ENCODE measurements around the gene DGKA. TPM values are rescaled to one million over a fixed set of nuclear protein-coding genes. Genes with fewer than 3 reads are reported as not detected.

DGKA gene
- total and polyA plus RNA-seq, 2 donors from 2014 or later, result 13.2 to 68.2 TPM

DNA sequence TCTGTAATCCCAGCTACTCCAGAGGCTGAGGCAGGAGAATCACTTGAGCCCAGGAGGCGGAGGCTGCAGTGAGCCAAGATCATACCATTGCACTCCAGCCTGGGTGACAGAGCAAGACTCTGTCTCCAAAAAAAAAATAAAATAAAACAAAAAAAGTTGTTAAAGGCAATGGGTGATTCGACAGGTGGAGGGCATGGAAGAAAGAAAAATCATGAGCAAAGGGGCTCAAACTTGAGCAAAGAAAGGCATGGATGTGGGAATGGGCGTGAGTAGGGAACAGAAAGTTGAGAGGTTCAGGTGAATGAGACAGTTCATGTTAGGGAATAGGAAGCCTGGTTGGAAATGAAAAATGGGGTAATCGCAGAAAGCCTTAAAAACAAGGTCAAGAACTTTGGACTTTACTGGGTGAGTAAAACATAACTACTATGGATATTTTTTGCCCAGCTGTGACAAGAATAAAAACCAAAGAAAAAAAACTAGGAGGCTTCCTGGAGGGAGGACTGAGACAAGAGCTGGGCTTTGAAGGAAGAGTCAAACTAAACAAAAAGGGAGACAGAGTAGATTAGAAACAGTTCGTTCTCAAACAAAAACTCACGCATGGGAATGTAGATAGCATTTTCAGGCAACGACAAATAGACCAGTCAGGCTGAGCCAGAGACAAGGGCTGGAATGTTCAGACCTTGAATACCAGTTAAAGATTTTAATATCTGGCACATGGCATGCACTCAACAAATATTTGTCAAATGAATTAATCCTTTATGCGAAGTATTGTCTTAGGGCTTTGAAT, 22.0 kb upstream of the DGKA start:
- intact Hi-C loops (cut with DNase I), result no loop called here
- Histone ChIP-seq H3K27me3 (ENCODE audit: control insufficient read depth, insufficient read depth, low read length) (no peaks in the 10 kb centered on the region), H3K4me1 (ENCODE audit: control insufficient read depth in 2 of 3, insufficient read depth in 2 of 3, low read depth in 1 of 3, low read length in 3 of 3) (peaks cover 0 to 3% (median 0%) of the 10 kb centered on the region in 3 donors), H3K9me3 (ENCODE audit: control insufficient read depth in 2 of 3, insufficient read depth in 1 of 3, low read length in 3 of 3) (no peaks in the 10 kb centered on the region), H3K27ac (ENCODE audit: low read depth in 2 of 2, low read length in 2 of 2) (no peak overlapping the region), H3K4me3 (ENCODE audit: low read length in 3 of 3) (no peak overlapping the region), H3K9ac (ENCODE audit: low read length in 3 of 3) (no peak overlapping the region), H3K36me3 (ENCODE audit: control insufficient read depth in 2 of 3, insufficient read depth in 3 of 3, low read length in 3 of 3) (no peaks in the 10 kb centered on the region)
- DNase-seq (no peak), FAIRE-seq (no peak)
- TF ChIP-seq, protein P1, sequence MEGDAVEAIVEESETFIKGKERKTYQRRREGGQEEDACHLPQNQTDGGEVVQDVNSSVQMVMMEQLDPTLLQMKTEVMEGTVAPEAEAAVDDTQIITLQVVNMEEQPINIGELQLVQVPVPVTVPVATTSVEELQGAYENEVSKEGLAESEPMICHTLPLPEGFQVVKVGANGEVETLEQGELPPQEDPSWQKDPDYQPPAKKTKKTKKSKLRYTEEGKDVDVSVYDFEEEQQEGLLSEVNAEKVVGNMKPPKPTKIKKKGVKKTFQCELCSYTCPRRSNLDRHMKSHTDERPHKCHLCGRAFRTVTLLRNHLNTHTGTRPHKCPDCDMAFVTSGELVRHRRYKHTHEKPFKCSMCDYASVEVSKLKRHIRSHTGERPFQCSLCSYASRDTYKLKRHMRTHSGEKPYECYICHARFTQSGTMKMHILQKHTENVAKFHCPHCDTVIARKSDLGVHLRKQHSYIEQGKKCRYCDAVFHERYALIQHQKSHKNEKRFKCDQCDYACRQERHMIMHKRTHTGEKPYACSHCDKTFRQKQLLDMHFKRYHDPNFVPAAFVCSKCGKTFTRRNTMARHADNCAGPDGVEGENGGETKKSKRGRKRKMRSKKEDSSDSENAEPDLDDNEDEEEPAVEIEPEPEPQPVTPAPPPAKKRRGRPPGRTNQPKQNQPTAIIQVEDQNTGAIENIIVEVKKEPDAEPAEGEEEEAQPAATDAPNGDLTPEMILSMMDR (IDR thresholded peaks at IDR 0.05; ENCODE audit: borderline replicate concordance, extremely low read depth, insufficient read depth), result no peak

GRCh38 chr12:55909513-55909884, 21.5 kb upstream of the DGKA start:
- Histone ChIP-seq H3K9ac (ENCODE audit: low read length in 3 of 3) (no peak overlapping the region), H3K27me3 (ENCODE audit: control insufficient read depth, insufficient read depth, low read length) (no peaks in the 10 kb centered on the region), H3K36me3 (ENCODE audit: control insufficient read depth in 2 of 3, insufficient read depth in 3 of 3, low read length in 3 of 3) (no peaks in the 10 kb centered on the region), H3K4me1 (ENCODE audit: control insufficient read depth in 2 of 3, insufficient read depth in 2 of 3, low read depth in 1 of 3, low read length in 3 of 3) (peaks cover 0 to 3% (median 0%) of the 10 kb centered on the region in 3 donors), H3K4me3 (ENCODE audit: low read length in 3 of 3) (no peak overlapping the region), H3K9me3 (ENCODE audit: control insufficient read depth in 2 of 3, insufficient read depth in 1 of 3, low read length in 3 of 3) (no peaks in the 10 kb centered on the region), H3K27ac (ENCODE audit: low read depth in 2 of 2, low read length in 2 of 2) (no peak overlapping the region)
- FAIRE-seq (no peak), DNase-seq (no peak)
- TF ChIP-seq, protein P1 (IDR thresholded peaks at IDR 0.05; ENCODE audit: borderline replicate concordance, extremely low read depth, insufficient read depth), result no peak
- intact Hi-C loops (cut with DNase I), result no loop called here

GRCh38 chr12:55912908-55913307, 18.1 kb upstream of the DGKA start:
- Histone ChIP-seq H3K36me3 (ENCODE audit: control insufficient read depth in 2 of 3, insufficient read depth in 3 of 3, low read length in 3 of 3) (no peaks in the 10 kb centered on the region), H3K4me3 (ENCODE audit: low read length in 3 of 3) (no peak overlapping the region), H3K9ac (ENCODE audit: low read length in 3 of 3) (no peak overlapping the region), H3K27me3 (ENCODE audit: control insufficient read depth, insufficient read depth, low read length) (no peaks in the 10 kb centered on the region), H3K4me1 (ENCODE audit: control insufficient read depth in 2 of 3, insufficient read depth in 2 of 3, low read depth in 1 of 3, low read length in 3 of 3) (peaks cover 0 to 3% (median 2%) of the 10 kb centered on the region in 3 donors), H3K27ac (ENCODE audit: low read depth in 2 of 2, low read length in 2 of 2) (no peak overlapping the region), H3K9me3 (ENCODE audit: control insufficient read depth in 2 of 3, insufficient read depth in 1 of 3, low read length in 3 of 3) (no peaks in the 10 kb centered on the region)
- intact Hi-C loops (cut with DNase I), result no loop called here
- TF ChIP-seq, protein P1 (IDR thresholded peaks at IDR 0.05; ENCODE audit: borderline replicate concordance, extremely low read depth, insufficient read depth), result no peak
- FAIRE-seq, result no peak
- no peak for DNase-seq

All from kidney (tissue), 14 donors.